Measurements from ENCODE around the gene ERCC5.

The ERCC5 gene

GRCh38 chr13:102870677-102871415, 25.0 kb downstream of the ERCC5 start:
- peak; percentile 86 for FAIRE-seq
- DNase-seq (ENCODE audit: insufficient read length): peak; percentile 38
- TF ChIP-seq TAF1 (IDR thresholded peaks at IDR 0.05; ENCODE audit: borderline replicate concordance, low read depth, low read length) (no peak), POLR2A (IDR thresholded peaks at IDR 0.05; ENCODE audit: low read depth, low read length) (no peak), POLR2AphosphoS5 (IDR thresholded peaks at IDR 0.05; ENCODE audit: low read depth, low read length) (no peak)

GRCh38 chr13:102872131-102872530, 26.3 kb downstream of the ERCC5 start:
- FAIRE-seq (no peak), DNase-seq (ENCODE audit: insufficient read length) (no peak)
- TF ChIP-seq TAF1 (IDR thresholded peaks at IDR 0.05; ENCODE audit: borderline replicate concordance, low read depth, low read length) (no peak), POLR2A (IDR thresholded peaks at IDR 0.05; ENCODE audit: low read depth, low read length) (no peak), POLR2AphosphoS5 (IDR thresholded peaks at IDR 0.05; ENCODE audit: low read depth, low read length) (no peak)

GRCh38 chr13:102872531-102872930, 26.7 kb downstream of the ERCC5 start:
- no peak for FAIRE-seq
- TF ChIP-seq POLR2AphosphoS5 (IDR thresholded peaks at IDR 0.05; ENCODE audit: low read depth, low read length) (no peak), TAF1 (IDR thresholded peaks at IDR 0.05; ENCODE audit: borderline replicate concordance, low read depth, low read length) (no peak)
- no peak for DNase-seq (ENCODE audit: insufficient read length)

DNA sequence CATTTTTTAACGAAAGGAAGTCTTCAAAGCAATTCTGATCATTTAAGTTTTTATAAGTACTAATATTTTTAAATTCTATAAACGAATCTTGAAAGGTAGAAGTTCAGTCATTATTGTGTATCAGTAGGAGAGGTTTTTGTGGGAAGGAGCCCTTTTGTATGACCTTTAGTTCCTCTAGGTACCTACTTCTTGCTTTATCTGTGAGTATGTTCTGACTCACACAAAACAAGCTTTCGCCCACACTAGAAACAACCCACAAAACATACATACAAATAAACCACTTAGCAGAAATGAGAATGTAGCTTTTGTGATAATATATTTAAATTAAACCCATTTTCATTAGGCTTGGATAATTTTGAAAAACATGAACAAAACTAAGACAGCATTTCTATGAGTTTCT, 27.8 kb downstream of the ERCC5 start:
- no peak for FAIRE-seq
- TF ChIP-seq POLR2A (IDR thresholded peaks at IDR 0.05; ENCODE audit: low read depth, low read length) (no peak), POLR2AphosphoS5 (IDR thresholded peaks at IDR 0.05; ENCODE audit: low read depth, low read length) (no peak), TAF1 (IDR thresholded peaks at IDR 0.05; ENCODE audit: borderline replicate concordance, low read depth, low read length) (no peak)
- DNase-seq (ENCODE audit: insufficient read length): no peak

GRCh38 chr13:102875256-102875655, 29.4 kb downstream of the ERCC5 start:
- FAIRE-seq (no peak), DNase-seq (ENCODE audit: insufficient read length) (no peak)
- TF ChIP-seq POLR2A (IDR thresholded peaks at IDR 0.05; ENCODE audit: low read depth, low read length): no peak
- no peak for TF ChIP-seq POLR2AphosphoS5 (IDR thresholded peaks at IDR 0.05; ENCODE audit: low read depth, low read length)
- TF ChIP-seq TAF1 (IDR thresholded peaks at IDR 0.05; ENCODE audit: borderline replicate concordance, low read depth, low read length): no peak

DNA sequence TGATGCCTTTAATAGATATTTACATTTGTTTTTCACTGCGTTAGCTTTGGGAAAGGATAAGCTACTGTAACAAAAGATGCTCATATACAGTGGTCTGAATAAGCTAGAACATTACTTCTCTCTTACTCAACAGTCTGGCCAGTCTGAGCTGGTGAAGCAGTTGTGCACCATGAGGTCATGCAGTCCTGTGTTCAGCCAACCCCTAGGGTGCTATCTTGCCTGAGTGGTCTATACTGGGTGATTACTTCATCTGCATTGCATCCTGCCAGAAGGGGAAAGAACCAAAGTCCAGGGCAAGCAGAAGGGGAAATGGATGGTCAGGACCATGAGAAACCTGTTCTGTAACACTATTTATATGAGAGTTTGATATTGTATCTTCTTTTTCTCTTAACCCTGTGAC, 31.5 kb downstream of the ERCC5 start:
- FAIRE-seq (no peak), DNase-seq (ENCODE audit: insufficient read length) (no peak)
- TF ChIP-seq TAF1 (IDR thresholded peaks at IDR 0.05; ENCODE audit: borderline replicate concordance, low read depth, low read length): no peak
- TF ChIP-seq POLR2A (IDR thresholded peaks at IDR 0.05; ENCODE audit: low read depth, low read length): no peak
- TF ChIP-seq POLR2AphosphoS5 (IDR thresholded peaks at IDR 0.05; ENCODE audit: low read depth, low read length): no peak

- DNase-seq (ENCODE audit: insufficient read length) (no peak), FAIRE-seq (no peak)
- no peak for TF ChIP-seq POLR2A (IDR thresholded peaks at IDR 0.05; ENCODE audit: low read depth, low read length)
- no peak for TF ChIP-seq POLR2AphosphoS5 (IDR thresholded peaks at IDR 0.05; ENCODE audit: low read depth, low read length)
- TF ChIP-seq TAF1 (IDR thresholded peaks at IDR 0.05; ENCODE audit: borderline replicate concordance, low read depth, low read length): no peak
These were observed 32.6 kb downstream of the ERCC5 start for GRCh38 chr13:102878481-102878880.

DNA sequence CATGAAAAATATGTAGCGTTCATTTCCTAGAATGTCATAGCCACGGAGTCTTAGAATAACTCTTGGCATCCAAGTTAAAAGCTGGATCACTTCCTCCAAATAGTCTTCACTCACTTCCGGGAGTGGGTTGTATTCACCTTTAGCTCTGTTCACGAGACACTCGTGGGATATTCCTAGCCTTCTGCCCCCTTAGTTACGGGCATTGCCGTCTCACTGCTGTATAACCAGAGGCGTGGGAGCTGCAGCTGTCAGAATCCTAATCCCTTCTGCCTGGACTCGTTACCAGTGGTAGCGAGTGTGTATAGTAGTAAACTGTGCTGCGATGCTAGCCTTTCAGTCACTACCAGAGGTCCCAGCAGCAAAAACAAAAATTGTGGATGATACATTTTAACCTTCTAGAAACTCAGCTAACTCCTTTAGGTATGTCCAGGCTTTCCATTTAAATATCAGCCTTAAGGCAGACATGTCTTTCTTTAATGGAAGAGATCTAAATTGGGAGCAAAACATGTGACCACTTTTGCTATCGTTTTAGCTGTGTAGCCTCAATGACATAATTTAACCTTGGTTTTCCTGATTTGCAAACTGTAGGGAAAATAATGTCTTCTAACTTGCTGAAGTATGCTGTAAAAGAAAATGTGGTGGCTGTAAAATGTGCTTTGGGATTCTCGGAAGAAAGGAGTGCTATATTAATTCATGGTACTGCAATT, 34.1 kb downstream of the ERCC5 start:
- FAIRE-seq (no peak), DNase-seq (ENCODE audit: insufficient read length) (no peak)
- TF ChIP-seq POLR2AphosphoS5 (IDR thresholded peaks at IDR 0.05; ENCODE audit: low read depth, low read length) (no peak), POLR2A (IDR thresholded peaks at IDR 0.05; ENCODE audit: low read depth, low read length) (no peak), TAF1 (IDR thresholded peaks at IDR 0.05; ENCODE audit: borderline replicate concordance, low read depth, low read length) (no peak)

DNA sequence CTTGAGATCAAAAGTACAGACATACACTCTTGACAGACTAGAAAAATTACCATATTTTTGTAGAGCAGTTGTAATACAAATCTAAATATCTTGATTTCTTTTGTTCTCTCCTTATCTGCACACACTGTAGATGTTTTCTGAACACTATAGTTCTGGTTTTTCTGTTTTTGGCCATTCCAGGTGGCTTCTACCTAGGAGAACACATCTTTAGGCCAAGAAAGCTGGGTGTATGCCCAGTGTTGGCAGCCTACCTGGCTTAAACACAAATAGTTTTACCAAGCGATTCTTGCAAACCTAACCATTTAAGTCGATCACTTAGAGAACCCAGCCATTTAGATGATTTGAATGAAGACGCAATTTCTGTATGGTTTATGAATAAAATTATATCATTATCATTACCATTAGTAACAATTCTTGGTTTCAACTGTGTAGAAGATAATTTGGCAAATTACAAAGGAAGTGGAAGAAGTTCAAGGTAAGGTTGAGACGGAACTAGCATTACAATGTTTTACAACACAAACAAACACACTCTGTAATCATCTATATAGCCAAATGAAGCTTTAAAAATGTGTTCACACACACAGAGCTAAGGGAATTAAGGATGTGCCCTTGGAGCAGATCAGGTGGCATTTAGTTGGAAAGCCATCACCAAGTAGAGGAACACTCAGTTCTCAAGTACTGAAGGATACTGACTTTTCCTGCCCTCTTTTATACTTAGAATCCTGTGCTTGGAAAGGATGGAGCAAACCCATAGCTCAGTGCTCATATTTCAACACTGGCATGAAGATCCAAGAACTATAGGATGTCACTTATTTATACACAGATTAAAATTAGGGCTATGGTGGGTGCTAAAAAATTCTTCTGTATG, 36.2 kb downstream of the ERCC5 start:
- DNase-seq (ENCODE audit: insufficient read length): no peak
- no peak for FAIRE-seq
- TF ChIP-seq POLR2AphosphoS5 (IDR thresholded peaks at IDR 0.05; ENCODE audit: low read depth, low read length): no peak
- TF ChIP-seq POLR2A (IDR thresholded peaks at IDR 0.05; ENCODE audit: low read depth, low read length): no peak
- no peak for TF ChIP-seq TAF1 (IDR thresholded peaks at IDR 0.05; ENCODE audit: borderline replicate concordance, low read depth, low read length)

DNA sequence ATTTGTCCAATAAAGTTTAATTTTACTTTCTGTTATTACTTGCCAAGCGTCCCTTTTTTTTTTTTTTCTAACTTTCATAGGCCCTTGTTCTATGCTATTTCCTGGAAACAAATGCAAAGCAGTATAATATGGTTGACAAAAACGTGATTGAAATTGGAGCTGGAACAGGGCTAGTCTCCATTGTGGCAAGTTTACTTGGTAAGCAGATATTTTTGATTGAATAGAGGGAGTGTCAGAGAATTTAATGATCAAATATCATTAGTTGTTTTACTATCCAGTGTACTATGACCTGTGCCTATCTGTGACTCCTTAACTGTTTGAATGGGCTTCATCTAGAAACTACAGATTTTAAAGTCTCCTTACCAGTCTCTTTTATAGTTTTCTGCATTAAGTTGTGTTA, 46.7 kb downstream of the ERCC5 start:
- TF ChIP-seq POLR2AphosphoS5 (IDR thresholded peaks at IDR 0.05; ENCODE audit: low read depth, low read length): no peak
- no peak for TF ChIP-seq TAF1 (IDR thresholded peaks at IDR 0.05; ENCODE audit: borderline replicate concordance, low read depth, low read length)
- TF ChIP-seq POLR2A (IDR thresholded peaks at IDR 0.05; ENCODE audit: low read depth, low read length): no peak
- FAIRE-seq (no peak), DNase-seq (ENCODE audit: insufficient read length) (no peak)

DNA sequence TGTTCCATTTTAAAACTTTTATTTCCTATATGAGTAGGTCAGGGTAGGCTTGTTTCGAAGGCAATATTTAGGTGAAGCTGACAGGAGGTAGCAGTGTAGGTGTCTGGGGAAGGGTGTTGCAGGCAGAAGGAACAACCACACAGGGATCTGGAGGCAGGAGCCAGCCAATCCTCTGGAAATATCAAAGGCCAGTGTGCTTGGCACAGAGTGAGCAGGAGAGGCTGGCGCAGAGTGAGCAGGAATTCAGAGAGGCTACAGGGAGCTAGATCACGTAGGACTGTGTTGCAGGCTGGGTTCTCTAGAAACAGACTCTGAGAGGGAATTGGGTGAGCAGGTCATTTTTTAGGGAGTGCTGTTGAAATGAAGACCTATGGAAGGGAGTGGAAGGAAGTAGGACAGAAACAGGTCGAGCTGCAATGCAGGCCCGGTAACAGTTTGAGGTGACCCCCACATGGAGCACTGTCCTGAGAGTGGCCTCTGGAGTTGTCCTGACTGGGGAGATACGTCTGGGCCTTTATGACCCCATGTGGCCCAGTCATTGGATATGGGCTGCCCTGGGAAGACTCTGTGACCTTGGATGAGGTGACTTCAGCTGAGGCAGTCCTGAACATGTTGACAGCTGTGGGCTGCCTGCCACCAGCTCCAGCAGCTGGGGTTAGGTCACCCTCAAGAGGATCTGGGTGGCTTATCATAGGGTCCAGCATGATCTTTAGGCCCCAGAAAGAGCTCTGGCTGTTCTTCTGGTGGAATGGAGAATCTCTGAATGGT, 51.7 kb downstream of the ERCC5 start:
- FAIRE-seq (no peak), DNase-seq (ENCODE audit: insufficient read length) (no peak)
- TF ChIP-seq POLR2A (IDR thresholded peaks at IDR 0.05; ENCODE audit: low read depth, low read length) (no peak), TAF1 (IDR thresholded peaks at IDR 0.05; ENCODE audit: borderline replicate concordance, low read depth, low read length) (no peak), POLR2AphosphoS5 (IDR thresholded peaks at IDR 0.05; ENCODE audit: low read depth, low read length) (no peak)
